Gastroesophageal sphincter (tissue), 4 donors: ENCODE data around the gene EBLN2. TPM values are rescaled to one million over a fixed set of nuclear protein-coding genes. Genes with fewer than 3 reads are reported as not detected.

Experiments used
- ATAC-seq: fragments of 150-250 bp; one replicate; pipeline ENCODE4 v1.9.1; 2016; ENCODE audit warnings: mild to moderate bottlenecking, moderate library complexity
- H3K27ac ChIP-seq, 4 donors: fragments of 200-600 bp; sonication (generic) in 3 of 4; 1 replicate in 3 of 4; 2 replicates in 1 of 4; pipeline ENCODE4 v1.5.1; 2016 to 2019
- H3K27me3 ChIP-seq: fragments of 200-600 bp; sonication (generic); one replicate; pipeline ENCODE4 v1.5.1; 2019
- H3K36me3 ChIP-seq, 2 donors: fragments of 200-600 bp; sonication (generic); one replicate each; pipeline ENCODE4 v1.5.1; 2019; ENCODE audit warnings: control low read depth in 1 of 2
- H3K4me1 ChIP-seq, 3 donors: fragments of 200-600 bp; sonication (generic); 1 replicate in 2 of 3; 2 replicates in 1 of 3; pipeline ENCODE4 v1.5.1; 2016 to 2019; ENCODE audit warnings: control low read depth in 2 of 3
- H3K4me3 ChIP-seq, 2 donors: fragments of 200-600 bp; sonication (generic); one replicate each; pipeline ENCODE4 v1.5.1; 2019; ENCODE audit warnings: mild to moderate bottlenecking in 1 of 2, moderate library complexity in 1 of 2
- H3K9me3 ChIP-seq, 3 donors: fragments of 200-600 bp; sonication (generic); one replicate each; pipeline ENCODE4 v1.5.1; 2017 to 2019; ENCODE audit warnings: control low read depth in 2 of 3
- CTCF ChIP-seq, 4 experiments: fragments of 200-600 bp in 2 of 4; fragments of 450-650 bp in 2 of 4; sonication (generic) in 1 of 4; IDR thresholded peaks; one replicate each; pipeline ENCODE4 v1.5.1; 2017 to 2019; ENCODE audit warnings: antibody characterized with exemption in 4 of 4, mild to moderate bottlenecking in 2 of 4, moderate library complexity in 2 of 4
- EP300 ChIP-seq: sonication (generic); formaldehyde crosslinking; IDR thresholded peaks from one replicate; pipeline ENCODE4 v1.6.1; 2017; ENCODE audit warnings: antibody characterized with exemption, mild to moderate bottlenecking
- POLR2A ChIP-seq, 2 donors: fragments of 450-650 bp; IDR thresholded peaks; one replicate each; pipeline ENCODE4 v1.6.1; 2017; ENCODE audit warnings: antibody characterized with exemption in 2 of 2, mild to moderate bottlenecking in 2 of 2, moderate library complexity in 1 of 2
- POLR2AphosphoS5 ChIP-seq: sonication (generic); formaldehyde crosslinking; IDR thresholded peaks from one replicate; pipeline ENCODE4 v1.6.1; 2017; ENCODE audit warnings: antibody characterized with exemption
- WGBS, 2 donors: methylation state at CpG; one replicate each; pipeline ENCODE4 v1.1.5; 2018; ENCODE audit warnings: low coverage in 1 of 2; 5-methylcytosine and 5-hydroxymethylcytosine counted together
- total RNA-seq, 4 donors: library from RNA; depleted of rRNA; stranded (reverse); fragments of >200 nt; gene quantifications; one replicate each; pipeline ENCODE4 v1.1.0, GENCODE V29; 2016

The EBLN2 gene
- total RNA-seq, 4 donors from 2014 or later = 2.3 to 8.9 (median 5.0) TPM; not detected in 1

GRCh38 chr3:73069775-73070444 is 8.5 kb downstream of the EBLN2 start:
- H3K9me3 ChIP-seq = no peaks in the 10 kb centered on the region
- H3K27ac ChIP-seq = no peak overlapping the region
- peaks cover 0 to 20% of the 10 kb centered on the region in 2 donors for H3K36me3 ChIP-seq
- no peaks in the 10 kb centered on the region for H3K27me3 ChIP-seq
- WGBS, 2 donors = 84% methylated on average over 12 to 13 of the region's 14 CpGs
- ATAC-seq = no peak
- TF ChIP-seq POLR2A (IDR thresholded peaks at IDR 0.05) (no peak), EP300 (no peak), CTCF (IDR thresholded peaks at IDR 0.05) (no peak), POLR2AphosphoS5 (no peak)
- peaks cover 0 to 16% (median 2%) of the 10 kb centered on the region in 3 donors for H3K4me1 ChIP-seq
- no peak overlapping the region for H3K4me3 ChIP-seq

DNA sequence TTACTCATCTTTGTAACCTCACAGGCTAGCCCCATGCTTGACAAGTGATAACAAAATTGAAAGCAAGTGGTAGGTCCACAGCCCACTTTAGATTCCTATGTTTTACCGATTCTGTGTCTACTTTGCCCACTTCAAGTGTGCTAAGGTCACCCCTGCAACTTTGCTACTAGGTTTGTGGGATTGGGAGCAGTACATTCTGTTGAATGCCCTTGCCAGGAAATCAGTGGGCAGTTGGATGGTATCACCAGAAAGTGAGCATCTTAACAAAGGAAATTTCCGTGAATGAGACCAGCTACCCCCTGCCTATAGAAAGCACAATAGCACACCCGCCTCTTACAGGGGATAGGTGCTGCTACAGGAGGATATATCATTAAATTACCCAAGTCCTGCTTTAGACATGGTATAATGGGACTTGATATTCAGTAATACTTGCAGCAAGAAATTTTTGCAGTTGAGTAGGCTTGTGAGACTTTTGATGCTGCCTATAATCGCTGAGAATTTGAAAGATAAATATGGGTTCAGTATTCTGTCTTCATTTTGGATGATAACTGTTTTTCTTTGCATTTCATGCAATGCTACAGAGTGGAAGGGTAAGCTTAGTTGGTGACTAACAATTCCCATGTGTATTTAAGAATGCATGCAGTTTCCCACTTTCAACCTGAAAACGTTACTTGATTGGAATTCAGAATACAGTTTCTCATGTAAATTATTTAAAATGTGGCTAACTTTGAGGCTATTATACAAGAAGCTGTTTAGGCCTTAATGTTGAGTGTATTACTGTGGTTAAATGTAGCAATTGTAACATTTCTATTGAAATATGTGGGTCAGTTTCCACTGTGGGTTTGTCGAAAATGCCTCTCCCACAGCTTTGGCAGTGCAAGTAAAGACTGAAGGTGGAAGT is 9.5 kb downstream of the EBLN2 start:
- Histone ChIP-seq H3K27me3 (no peaks in the 10 kb centered on the region), H3K36me3 (peaks cover 0 to 10% of the 10 kb centered on the region in 2 donors), H3K9me3 (no peaks in the 10 kb centered on the region), H3K4me3 (no peak overlapping the region), H3K4me1 (peaks cover 0 to 16% (median 2%) of the 10 kb centered on the region in 3 donors), H3K27ac (no peak overlapping the region)
- ATAC-seq = no peak
- TF ChIP-seq POLR2A (IDR thresholded peaks at IDR 0.05) = no peak
- TF ChIP-seq CTCF (IDR thresholded peaks at IDR 0.05) = no peak
- no peak for TF ChIP-seq POLR2AphosphoS5
- TF ChIP-seq EP300 = no peak
- 25 to 51% methylated on average over 4 to 6 of the region's 6 CpGs for WGBS, 2 donors

DNA sequence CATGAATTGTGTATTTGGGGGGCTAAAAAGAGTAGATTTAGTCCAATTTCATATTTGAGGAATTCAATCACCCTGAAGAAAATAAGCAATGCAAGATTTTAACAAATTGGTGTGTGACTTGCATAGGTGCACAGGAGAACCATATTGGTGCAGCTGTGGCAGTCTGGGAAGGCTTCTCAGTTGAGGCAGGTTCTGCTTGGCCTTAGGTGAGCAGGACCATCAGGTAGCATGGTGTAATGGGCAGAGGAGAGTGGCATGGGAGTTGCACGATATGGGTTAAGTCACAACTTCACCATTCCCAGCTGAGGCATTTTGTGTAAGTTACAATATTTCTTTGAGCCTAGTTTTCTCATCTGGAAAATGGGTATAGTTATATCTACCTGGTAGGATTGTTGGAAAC is 10.5 kb downstream of the EBLN2 start:
- TF ChIP-seq EP300 (no peak), POLR2A (IDR thresholded peaks at IDR 0.05) (no peak), CTCF (IDR thresholded peaks at IDR 0.05) (no peak), POLR2AphosphoS5 (no peak)
- Histone ChIP-seq H3K36me3 (peaks cover 0 to 10% of the 10 kb centered on the region in 2 donors), H3K4me1 (peaks cover 0 to 16% (median 2%) of the 10 kb centered on the region in 3 donors), H3K4me3 (no peak overlapping the region), H3K27ac (no peak overlapping the region), H3K9me3 (no peaks in the 10 kb centered on the region), H3K27me3 (no peaks in the 10 kb centered on the region)
- no peak for ATAC-seq
- 88 to 100% methylated on average over 1 of the region's 1 CpG for WGBS, 2 donors

DNA sequence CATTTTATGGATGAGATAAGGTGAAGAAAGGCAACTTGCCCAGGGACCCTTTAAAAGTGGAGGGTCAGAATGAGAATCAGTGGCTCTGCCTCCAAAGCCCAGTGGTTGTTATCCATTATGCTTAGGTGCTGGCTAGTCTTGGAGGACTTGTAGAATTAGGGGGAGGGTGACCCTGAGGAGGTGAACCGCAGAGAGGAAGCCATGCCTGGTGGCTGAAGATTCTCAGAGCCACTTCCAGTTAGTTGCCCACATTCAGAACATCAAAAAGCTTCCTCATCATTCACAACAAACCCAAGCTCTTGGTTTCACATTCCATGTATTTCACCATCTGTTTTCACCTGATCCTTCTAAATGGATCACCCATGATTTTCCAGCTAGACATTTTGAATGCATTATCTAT is 11.2 kb downstream of the EBLN2 start:
- TF ChIP-seq EP300 = no peak
- no peak for TF ChIP-seq CTCF (IDR thresholded peaks at IDR 0.05)
- no peak for TF ChIP-seq POLR2A (IDR thresholded peaks at IDR 0.05)
- TF ChIP-seq POLR2AphosphoS5 = no peak
- no peak overlapping the region for H3K27ac ChIP-seq
- H3K4me3 ChIP-seq = no peak overlapping the region
- no peaks in the 10 kb centered on the region for H3K27me3 ChIP-seq
- peaks cover 0 to 10% of the 10 kb centered on the region in 2 donors for H3K36me3 ChIP-seq
- no peaks in the 10 kb centered on the region for H3K9me3 ChIP-seq
- WGBS, 2 donors = 80 to 90% methylated on average over 1 of the region's 1 CpG
- ATAC-seq = no peak
- H3K4me1 ChIP-seq = peaks cover 0 to 16% (median 2%) of the 10 kb centered on the region in 3 donors
